ENCODE data around the gene SLCO2A1.

SLCO2A1 gene

DNA sequence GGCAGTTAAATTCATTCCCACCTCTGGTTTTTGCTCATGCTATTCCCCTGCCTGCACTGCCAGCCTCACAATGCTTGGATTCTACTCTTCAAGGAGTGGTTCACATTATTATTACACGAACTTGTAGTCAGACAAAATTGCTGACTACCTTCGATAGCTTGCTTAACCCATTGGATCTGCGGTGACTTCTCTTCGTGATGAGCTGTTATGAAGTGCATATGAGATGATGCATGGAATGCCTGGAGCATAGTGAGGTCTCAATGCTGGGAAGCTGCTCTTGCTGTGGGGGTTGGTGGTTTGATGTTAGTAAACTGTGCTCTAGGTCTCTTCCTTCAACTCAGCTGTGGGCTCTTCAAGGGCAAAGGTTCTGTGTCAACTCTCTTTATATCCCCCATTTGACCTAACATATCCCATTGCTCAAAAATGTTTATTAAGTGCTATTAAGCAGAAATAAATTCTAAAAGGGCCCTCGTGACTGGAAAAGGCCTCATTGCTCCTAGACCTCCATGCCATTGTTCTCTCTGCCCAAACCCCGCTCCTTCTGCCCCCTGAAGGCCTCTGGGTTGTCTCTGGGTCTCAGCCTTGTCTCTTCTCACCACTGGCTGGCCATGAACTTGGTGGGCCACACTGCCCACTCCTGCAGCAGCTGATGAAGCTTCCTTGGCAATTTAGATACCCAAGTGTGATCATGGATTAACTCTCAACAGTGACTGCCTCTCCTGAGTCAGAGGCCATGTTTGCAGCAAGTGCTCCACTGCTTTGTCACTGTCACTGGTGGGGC, 4.5 kb upstream of the SLCO2A1 start:
- no peak for DNase-seq (ENCODE audit: low spot score)

DNA sequence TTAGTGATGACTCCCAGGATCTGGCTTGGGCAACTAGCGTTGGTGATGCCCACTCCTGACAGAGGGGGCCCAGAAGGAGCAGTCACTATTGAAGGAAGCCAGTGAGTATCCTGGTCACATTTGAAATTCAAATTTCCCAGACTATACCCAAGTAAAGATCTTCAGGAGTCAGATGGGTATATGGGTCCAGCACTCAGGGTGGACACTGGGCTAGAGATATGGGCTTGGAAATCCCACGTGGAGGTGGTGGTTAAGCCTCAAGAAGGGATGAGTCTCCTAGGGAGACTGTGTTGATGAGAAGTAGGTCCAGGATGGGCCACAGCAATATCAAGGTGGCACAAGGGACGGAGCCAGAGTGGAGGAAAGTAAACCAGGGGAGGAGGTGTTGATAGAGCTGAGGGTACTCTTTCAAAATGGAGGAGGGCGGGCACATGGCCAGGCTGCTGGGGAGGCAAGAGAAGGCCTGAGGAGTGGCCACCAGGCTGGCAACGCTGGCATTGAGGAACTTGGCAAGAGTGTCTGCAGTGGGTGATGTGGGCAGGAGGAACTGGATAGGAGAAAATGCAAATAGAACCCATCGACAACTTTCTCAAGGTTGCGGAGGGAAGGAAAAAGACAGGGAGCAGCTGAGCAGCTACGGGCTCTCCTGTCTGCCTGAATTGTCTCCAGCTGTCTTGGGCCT, 3.7 kb upstream of the SLCO2A1 start:
- no peak for DNase-seq (ENCODE audit: low spot score)

DNA sequence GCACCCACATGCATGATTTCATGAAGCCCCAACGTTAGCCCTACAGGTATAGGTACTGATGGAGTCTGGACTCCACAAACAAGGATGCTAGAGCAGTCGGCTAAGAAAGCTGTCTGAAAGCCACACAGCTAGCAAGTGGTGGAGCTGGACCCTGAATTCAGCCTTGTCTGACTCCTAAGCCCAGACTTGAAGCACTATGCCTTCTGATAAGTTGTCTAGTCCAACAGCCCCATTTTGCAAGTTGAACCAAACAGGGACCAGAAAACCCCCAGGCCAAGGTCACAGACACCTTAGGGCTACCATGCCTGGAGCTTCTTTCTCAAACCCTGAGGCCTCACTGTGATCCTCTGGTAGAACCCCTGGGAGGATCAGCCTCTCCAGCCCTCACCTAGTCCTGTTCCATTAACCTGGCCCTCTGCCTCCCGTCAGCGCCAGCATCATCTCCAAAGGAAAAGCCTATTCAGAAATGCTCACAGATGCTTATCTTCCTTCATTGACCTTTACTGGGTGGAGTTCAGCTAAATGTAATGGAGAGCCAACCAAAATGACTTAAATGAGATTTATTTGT, 1.7 kb upstream of the SLCO2A1 start:
- no peak for DNase-seq (ENCODE audit: low spot score)

DNA sequence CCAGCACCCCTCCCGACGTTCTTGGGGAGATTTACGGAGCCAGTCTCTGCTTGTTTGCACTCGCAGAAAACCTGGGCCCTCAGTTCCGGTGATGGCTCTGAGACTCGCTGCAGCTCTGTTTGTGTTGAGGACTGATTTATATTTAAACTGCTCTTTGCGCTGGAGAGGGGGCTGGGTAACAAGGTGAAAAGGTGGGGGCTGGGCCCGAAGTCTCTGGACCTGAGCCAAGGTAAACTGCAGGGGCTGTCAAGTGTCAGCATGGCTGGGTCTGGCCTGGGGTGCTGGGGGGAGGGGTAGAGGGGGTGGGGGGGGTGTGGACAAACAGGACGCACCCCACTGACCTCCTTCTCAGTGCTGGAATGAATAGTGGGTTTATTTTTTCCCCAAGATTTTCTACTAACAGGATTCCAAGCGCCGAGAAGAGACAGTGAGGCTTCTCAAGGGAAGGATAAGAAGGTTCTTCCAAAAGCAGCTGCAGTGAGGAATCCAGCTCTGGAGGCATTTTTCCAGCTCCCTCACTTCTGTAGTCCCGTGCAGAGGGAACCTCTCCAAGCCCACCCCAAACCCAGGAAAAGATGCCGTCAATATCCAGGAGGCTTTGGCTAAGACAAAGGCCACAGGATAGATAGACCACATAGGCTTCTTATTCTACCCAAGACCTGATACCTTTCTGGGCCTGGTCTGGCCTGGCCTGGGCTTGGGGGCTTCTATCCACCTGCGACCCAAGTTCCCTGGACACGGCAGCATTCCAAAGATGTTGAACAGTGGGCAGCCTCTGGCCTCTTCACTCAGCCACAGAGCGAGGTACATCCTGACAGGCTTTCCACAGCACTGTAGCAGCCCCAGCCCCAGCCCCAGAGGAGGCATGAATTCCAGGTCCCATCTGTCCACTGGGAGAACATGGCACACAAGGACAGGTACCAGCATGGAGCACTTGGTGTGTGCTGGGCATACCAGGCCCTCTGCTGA, 938 bp upstream of the SLCO2A1 start:
- no peak for DNase-seq (ENCODE audit: low spot score)

DNA sequence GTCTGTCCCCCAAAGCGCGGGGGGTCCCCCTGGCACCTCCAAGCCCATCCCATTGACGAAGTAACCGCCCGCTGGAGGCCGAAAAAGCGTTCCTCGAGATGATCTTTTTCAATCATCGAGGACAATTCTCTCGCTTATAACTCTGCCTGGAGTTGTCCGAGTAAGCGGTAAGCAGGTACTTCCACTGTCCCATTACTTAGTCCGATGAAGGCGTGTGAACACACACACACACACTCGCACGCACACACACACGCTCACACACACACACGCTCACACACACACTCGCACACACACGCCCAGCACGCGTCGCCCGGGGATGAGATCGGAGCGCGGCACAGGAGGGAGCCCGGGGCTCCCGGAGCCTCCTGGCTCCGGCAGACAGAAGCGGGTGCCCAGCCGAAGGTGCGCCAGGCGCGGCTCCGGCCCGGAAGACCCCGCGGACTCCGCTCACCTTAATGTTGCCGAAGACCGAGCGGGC, 430 bp downstream of the SLCO2A1 start:
- no peak for DNase-seq (ENCODE audit: low spot score)

DNA sequence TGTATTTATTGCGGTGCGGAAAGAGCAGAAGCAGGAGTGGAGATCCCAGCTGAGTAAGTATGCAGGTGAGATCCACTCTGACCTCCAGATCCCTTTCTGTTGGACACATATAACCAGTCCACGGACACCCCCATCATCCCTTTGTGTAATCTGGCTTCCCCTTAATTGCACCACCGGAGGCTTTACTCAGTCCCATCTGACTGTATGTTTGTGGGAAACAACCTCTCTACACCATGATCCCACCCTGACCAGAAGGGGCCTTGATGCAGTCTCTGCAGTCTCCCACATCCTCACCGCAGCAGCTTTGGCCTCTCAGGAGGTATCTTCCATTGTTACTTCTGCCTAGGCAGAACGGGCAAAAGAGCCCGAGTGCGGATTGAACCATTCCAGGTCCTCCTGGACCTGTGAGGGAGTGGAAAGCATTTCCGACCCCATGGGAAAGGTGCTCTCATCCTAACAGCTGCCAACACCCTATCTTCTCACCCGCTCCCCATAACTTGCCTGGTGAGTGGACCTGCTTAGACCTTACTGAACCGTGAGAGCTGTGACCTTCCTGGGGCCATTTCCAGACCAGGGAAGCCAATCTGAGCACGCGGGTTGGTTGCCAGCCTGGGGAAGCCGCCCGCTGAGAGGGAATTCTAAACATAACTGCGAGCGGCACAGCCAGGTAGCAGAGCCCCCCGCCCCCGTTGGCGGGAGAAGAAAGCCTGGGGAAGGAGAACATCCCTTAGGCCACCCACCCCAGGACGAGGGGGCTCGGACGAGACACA, 1.1 kb downstream of the SLCO2A1 start:
- DNase-seq (ENCODE audit: low spot score), result no peak

DNA sequence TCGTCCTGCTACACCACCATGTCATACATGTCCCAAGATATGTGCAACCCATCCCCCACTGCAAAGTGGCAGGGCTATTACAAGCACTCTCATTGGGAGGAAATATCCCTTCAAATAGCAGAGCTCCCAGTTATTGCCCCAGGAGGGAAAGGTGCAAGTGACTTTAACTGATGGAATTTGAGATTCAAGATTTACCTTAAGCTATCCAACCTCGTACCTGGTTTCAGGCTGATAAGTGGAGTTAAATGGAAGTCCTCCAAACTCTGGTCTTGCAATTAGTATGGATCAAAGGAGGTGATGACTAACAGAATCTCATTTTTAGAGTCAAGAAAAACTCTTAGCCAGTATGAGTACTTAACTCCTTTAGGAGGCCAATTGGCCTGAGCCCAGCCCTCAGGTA, 2.1 kb downstream of the SLCO2A1 start:
- DNase-seq (ENCODE audit: low spot score), result no peak

DNA sequence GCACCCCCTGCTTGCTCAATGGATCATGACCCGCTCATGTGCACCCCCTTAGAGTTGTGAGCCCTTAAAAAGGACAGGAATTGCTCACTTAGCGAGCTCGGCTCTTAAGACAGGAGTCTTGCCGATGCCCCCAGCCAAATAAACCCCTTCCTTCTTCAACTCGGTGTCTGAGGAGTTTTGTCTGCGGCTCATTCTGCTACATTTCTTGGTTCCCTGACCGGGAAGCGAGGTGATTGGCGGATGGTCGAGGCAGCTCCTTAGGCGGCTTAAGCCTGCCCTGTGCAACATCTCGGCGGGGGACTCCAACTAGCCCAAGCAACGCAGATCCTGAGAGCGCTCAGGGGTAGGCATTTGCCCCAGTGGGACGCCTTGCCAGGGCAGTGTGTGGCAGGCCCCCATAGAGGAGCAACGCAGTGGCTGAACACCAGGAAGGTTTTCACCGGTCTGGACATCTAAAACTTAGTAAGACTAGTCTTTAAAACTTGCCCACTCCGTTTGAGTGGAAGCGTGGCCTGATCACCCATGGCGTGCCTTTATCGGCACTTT, 9.5 kb downstream of the SLCO2A1 start:
- no peak for DNase-seq (ENCODE audit: low spot score)

DNA sequence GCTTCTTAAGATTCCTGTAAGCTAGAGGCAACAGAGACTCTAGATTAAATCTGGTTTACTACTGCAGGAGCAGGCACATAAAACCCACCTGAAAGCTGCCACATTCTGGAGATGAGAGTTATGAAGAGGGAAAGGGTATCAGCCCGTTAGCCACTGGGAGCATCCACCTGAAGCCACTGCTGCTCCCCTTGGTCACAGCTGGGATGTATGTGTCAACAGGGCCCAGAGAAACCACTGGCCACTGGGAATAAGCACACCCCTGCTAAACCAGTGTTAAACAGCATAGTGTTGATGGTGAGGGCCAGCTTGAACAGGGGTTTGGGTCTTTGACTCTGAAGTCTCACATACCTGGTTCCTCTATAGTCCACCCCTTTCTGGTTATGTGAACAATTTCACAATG, 10.9 kb downstream of the SLCO2A1 start:
- DNase-seq (ENCODE audit: low spot score), result no peak

DNA sequence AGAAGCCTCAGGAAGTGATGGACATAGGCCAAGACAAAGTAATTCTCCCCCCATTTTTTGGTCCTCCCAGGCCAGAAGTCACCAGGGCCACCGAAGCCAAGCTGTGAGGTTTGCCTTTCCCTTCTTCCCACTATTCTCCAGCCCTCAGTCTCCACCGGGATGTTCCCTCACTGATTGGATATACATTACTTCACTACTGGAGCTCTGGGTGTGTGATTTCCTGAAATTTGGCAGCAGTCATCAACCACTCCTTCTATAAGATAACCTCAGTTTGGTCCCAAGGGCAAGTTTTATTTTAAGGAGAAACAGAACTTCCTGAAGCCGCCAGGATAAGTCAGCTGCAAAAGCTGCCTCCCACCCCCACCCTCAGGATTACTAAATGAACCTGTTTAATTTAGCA, 11.3 kb downstream of the SLCO2A1 start:
- no peak for DNase-seq (ENCODE audit: low spot score)

DNA sequence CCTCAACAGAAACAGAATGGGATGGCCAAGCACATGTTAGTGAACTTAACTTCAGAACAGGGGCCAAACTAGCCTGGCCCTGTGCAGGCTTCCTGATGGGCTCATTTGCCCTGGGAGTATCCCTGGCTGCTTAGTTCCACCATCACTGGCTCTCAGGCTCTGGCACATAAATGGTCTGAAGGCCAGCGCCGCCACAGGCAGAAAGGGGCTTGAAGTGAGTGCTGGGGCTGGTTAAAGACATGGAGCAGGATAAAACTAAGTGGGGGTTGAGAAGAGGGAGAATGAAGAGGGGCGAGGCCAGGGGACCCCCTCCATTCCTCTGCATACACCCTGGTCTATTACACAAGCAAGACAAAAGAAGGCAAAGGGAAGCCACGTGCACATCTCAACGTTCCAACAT, 12.2 kb downstream of the SLCO2A1 start:
- no peak for DNase-seq (ENCODE audit: low spot score)

DNA sequence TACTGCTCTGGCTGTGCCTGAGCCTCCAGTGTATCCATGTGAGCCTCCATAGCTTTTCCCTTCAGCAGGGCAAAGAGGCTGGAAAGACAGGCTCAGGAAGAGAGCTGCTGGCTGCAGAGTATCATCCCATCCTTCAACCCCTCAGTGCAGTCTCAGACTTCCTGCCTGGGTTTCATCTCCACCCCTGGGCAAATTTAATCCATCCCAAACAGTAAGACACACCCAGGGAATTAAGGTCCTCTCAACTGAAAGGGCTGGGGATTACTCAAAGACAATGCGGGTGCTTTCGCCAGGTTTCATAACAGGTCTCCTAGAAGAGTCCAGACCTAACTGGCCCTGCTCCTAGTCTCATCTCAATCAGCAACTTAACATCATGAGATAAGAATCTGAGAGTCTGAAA, 15.5 kb downstream of the SLCO2A1 start:
- DNase-seq (ENCODE audit: low spot score), result no peak

DNA sequence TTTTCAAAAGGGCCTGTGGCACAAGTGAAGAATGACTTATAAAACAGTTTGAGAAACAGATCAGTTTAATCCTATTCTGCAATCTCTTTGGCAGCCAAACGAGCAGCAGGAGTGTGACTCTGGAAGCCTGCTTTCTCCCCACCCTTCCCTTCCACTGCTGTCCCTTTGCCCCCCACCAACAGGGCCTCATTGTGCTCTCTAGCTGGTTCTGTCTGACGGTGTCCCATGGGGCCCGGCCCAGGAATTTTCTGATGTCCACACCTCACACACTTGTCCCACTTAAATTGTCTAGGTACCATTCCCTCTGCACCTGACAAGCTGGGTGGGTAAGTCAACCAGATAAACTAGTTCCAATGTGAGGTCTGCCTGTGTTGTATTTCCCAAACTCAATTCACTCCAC, 16.4 kb downstream of the SLCO2A1 start:
- no peak for DNase-seq (ENCODE audit: low spot score)

DNA sequence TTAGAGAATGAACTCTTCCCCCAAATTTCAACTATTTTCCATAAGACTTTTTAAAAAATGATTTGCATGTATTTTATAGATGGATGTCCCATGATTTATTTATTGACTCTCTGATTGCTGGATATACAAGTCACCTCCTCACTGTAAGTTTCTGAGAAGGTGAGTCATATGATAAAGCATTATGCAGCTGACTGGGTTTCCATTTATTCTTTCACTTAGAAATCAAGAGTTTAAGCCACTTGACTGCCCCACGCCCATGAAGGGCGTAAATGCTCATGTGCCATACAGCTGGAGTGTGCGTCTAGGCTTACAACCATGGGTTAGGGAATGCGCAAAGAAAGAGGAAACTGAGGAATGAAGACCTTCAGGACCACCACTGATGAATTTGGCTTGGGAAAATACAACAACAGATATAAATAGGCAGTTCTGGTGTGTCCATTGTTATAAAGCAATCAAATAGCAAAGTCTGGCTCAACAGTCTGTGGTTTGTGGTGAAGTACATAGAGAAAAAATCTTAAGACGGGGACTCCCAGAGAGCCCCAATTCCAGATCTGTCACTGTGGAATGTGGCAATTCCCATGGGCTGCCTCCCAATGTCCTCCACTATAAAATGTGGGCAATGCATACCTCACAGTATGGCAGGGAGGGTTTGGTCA, 20.3 kb downstream of the SLCO2A1 start:
- DNase-seq (ENCODE audit: low spot score), result no peak

DNA sequence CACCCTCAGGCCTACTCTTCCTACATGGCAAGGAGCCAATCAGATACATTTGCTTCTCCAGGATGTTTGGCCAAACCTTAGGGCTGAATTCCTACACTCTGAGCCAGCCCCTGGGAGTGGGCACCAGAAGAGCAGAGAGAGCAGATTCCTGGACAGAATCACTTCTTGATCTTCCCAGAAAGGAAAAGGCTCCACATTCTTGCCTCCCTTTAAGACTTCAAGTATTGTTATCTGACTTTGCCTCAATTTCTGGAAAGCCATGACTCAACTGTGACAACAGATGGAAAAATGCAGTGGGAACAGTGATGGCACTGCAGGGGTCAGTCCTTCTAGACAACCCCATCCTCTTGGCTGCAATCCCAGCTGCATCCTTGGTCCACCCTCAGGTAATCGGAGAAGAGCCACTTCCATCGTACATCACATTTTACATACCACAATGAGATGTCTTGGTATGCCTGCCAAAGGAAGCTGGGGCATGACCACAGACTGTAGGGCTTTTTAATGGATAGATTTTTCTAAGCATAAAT, 21.0 kb downstream of the SLCO2A1 start:
- peak; percentile 8 for DNase-seq (ENCODE audit: low spot score)

DNA sequence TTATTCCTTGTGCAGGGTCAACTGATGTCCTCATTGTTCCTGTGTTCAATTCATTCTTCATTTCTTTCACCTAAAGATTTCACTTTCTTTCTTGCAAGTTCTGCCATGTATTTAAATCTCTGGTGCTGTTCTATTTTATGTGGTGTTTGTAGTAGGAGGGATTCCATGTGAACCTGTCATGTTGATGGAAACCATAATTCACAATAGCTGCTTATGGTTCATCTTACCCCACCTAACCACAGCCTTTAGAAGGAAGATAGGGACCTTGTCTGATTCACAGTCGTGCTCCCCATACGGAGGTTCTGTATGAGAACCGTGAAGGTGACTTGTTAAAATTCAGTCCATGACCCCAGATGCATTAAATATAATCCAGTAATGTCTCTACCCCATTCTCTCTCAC, 21.9 kb downstream of the SLCO2A1 start:
- no peak for DNase-seq (ENCODE audit: low spot score)

DNA sequence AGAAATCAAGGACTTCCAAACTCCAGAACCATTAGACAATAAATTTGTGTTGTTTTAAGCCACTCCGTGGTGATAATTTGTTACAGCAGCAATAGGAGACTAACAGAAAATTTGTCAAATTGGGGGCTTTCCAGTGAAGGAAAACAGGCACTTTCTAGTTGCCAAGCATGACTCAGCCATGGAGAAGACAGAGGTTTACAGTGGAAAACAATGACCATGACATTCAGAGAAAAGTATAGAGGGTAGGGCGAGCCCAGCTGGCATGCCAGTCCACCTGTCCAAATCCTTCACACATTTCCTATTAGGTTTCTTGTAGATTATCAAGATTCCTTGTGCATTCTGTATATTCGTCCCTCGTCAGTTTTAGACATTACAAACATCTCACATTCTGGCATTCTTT, 24.9 kb downstream of the SLCO2A1 start:
- no peak for DNase-seq (ENCODE audit: low spot score)

DNA sequence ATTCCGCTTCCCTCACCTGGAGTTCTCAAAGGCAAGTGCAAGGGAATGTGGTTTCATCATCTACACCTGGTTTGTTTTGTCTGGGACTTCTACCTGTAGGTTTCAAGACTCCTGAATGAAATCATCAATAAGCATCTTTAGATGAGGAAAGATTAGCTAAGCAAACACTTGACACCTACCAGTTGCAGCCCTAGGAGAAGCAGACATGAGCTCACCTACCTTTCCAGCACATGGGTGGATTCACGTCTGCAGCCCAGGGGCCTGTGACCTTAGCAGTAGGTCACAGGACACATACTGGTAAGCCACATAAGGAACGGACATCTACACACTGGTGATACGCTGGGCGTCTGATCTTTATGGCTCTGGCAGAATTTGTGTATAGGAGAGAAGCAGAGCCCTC, 26.7 kb downstream of the SLCO2A1 start:
- no peak for DNase-seq (ENCODE audit: low spot score)

DNA sequence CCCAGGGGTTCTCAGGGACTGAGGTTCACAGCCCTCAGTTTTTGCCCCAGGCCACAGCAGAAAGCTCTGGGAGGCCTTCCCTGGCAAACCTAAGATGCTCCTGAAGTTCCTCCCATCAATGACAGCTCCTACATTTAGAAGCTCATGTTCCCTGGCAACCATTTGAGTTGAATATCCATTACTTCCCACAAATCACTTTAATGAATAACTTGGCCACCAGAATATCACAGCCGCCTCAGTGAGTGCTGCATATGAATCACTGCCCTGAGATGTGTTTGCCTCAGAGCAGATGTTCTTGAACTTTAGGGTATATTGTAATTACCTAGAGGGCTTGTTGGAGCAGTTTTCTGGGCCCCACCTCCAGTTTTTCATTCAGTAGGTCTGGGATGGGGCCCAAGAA, 27.4 kb downstream of the SLCO2A1 start:
- no peak for DNase-seq (ENCODE audit: low spot score)

DNA sequence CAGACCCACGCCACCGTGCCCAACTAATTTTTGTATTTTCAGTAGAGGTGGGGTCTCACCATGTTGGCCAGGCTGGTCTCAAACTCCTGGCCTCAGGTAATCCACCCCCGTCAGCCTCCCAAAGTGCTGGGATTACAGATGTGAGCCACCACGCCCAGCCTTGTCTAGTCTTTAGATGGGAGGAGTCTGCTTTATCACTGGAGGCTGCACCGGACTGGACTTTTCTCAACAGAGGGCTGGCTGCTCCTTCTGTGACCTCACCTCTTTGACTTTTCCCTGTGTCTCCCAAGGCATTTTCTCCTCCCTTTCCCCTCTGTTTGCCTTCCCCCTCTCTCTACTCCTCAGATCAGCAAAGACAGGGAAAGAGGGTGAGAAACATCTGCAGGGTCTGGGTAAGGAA, 28.5 kb downstream of the SLCO2A1 start:
- DNase-seq (ENCODE audit: low spot score), result no peak
